Retina (tissue), 1 donor: ENCODE measurements around the gene THBD.
"Not testable (repeated sequence)": the region's sequence is repeated elsewhere in the genome, so short reads cannot be mapped to it uniquely, and the experiment has no call there.

Experiments used
- DNase-seq: peaks from one replicate; pipeline ENCODE4 v3.0.0-alpha.2; 2016

THBD gene

DNA sequence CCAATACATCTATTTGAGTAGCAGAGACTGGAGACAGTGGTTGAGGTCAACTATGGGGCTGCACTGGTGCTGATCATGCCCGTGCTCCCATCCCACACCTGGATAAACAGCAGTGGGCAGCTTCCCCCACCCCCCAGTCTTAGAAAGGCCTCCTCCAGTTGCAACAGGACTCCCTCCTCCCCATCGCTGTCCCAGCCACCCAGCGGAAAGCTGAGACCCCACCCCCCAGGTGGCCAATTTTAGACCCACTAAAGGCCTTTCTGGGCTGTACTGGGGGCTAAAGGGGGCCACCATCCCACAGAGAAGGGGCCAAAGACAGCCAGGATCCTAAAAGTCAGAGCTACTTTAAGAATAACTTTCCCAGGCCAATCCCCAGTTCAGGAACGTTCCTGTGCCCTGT, 15.6 kb downstream of the THBD start:
- no peak for DNase-seq

DNA sequence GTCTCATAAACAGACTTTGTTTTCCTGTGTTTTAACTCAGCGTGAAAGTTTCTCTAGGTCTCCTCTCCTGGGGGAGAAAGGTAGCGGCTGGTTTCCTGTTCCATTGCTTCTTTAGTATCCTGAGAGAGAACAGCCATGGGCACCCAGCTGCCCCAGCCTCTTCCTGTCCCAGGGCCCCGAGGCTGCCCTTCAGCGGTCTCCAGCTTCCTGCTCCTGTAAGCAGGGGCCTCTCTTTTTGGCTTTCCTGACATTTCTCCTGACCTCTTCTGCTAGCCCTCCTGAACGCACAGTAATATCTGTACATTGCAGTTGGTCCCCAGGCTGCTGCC, 16.8 kb downstream of the THBD start:
- no peak for DNase-seq

DNA sequence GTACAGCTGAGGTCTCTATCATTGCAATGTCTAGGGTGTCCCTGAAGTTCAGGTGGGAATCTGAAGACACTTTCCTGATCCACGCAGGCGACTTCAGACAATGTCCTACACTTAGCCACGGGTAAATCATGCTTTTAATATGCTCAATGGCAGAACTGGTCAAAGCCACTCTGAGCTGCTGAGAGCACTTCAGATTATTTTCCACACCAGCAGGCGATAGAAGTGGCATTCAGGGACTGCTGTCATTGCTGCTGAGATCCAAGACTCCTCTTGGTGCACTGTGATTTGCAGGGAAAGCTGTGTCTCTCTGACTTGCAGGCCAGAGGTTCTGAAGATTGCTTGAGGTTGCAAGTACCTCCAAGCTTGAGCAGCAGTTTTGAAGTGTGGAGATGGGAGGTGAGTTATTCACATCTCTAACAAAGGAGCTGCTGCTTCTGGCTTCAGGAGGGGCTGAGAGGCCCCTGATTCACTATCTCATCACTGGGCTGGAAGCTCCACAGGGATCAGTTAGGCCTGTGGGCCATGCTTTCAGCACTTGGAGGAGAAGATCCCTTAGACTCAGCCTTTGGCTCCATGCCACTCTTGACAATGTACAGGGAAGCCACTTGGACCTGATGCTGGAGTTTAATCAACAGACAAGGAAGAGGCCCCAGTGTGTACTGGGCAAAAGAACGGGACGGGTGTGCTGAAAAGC, 17.3 kb downstream of the THBD start:
- no peak for DNase-seq

DNA sequence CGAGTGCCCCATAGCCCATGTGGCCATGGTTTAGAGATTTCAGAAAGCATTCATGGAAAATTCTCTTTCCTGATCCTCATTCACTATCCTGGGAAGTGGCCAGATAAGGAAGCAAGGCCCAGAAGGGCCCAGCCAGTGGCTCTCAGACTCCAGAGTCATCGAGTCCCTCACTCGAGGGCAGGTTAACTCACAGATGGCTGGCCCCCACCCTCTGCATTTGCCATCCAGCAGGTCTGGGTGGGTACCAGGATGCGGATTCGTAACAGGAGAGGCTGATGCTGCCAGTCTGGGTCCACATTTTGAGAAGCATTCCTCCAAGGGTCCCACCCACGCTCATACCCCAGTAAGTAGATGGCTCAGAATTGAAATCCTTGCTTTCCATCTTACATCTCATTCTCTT, 18.1 kb downstream of the THBD start:
- DNase-seq, result no peak

DNA sequence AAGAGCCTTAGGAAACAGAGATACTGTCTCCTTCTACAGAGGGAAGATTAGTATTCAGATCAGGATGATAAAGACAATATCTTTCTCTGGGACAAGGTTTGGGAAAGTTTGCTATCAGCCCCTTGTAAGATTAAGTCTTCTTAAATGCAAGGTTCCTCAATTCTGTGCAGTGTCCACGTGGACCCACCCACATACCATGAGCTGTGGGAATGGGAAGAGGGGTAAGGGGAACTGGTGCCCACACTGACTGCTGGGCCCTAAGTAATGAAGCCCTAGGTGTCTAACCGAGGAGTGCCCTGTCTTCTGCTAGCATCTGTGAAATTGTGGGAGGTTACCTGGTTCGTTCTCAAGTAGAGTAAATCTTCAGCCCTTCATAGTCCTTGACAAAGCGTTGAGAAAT, 20.1 kb downstream of the THBD start:
- no peak for DNase-seq

DNA sequence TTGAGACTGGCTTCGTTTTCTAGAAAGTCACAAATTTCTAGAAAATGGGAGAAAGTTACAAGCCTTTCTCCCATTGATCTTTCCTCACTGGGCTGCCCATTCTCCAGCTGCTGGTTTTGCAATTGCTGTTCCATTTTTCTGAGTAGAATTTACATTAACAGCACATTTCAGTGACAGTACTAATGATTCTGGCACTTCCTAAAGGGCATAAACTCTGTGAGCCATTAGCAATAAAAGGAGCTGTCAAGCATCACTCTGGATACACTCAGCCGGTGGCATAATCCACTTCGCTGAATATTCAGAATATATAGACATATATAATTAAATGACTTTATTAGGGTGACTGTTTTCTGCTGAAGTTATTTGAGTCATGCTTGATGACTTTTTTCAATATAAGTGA, 21.1 kb downstream of the THBD start:
- no peak for DNase-seq

DNA sequence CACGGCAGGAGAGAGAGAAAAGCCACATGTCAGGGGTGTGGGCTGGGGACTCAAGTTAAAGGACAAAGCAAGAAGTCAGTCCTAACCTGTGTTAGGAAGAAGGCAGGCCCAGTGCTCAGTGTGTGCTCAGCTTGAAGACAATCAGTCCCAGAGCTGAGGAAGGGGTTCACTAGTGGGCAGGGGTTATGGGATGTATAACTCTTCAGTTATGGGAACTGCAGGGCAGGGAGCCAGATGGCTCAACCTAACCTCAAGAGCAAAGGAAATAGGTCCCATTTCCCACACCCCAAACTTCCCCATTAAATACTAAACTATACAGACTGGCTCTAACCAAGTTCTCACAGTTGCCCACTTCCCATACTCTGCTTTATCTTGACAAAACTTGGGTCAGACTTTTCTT, 21.8 kb downstream of the THBD start:
- DNase-seq, result no peak

DNA sequence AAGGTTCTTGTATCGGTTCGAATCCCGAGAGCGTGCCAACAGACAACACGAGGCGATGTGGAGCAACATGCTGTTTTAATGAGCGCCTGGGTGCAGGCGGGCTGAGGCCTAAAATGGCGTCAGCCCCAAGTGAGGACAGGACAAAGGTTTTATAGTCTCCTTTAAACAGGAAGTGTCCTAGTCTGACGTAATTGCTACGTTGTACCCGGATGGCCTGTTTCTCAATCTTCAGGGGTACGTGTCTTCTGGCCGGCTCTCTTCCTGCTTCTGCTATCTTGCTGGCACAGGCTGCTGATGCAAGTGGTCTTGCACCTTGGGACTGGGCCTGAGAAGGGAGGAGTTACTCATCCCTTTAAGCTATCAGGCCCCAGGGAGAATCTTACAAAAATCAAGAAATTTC, 24.0 kb downstream of the THBD start:
- not testable (repeated sequence) for DNase-seq

DNA sequence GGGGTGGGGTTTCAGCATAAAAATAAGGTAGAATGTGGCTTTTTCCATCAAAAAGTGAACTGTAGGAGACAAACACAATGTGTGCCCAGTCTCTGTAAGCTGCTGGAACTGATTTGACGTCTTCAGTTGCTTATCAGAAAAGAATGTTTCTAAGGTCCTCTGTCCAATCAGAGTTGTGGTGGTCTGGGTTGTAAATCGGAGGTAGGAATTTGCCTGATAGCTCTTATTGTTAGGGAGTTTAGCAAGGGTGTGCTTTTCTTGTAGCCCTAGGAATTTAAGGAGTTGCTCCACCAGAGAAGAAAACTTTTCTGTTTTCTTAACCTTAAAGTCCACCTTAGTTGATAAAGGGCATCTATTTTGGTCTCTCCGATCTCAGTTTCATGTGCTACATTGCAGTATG, 24.8 kb downstream of the THBD start:
- no peak for DNase-seq

DNA sequence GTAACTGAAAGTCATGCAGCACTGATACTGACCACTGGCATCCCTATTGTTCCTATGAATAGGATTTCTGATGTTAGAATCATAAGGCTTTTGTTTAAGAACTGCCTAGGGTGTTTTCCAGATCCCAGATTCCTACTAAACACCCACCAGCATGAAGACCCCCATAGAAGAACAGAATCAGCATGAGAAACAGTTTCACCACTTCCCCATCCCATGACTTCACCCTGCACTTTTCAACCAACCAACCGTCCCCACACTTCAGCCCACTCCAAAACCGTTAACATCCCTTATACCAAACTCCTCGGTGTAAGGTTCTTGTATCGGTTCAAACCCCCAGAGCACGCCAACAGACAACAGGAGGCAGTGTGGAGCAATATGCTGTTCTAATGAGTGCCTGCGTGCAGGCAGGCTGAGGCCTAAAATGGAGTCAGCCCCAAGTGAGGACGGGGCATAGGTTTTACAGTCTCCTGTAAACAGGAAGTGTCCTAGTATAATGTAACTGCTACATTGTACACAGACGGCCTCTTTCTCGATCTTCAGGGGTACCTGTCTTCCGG, 25.8 kb downstream of the THBD start:
- no peak for DNase-seq

DNA sequence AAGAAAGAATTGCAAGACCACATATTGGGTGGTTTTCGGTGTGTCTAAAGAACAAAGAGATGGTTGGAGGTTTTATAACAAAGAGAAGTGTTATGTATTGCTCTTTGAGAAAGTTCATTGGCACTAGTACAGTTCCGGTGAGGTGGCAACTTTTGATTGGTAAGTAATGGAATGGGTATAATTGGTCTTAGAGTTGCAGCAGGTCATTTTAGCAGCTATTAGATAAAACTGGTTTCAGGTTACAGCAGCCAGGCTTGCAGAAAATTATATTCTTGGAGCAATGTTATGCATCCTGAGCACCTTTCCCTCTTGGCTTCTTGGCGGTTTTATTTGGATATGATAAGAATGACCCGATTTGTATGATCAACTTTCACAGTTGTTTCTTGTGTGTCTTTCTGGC, 26.6 kb downstream of the THBD start:
- no peak for DNase-seq

DNA sequence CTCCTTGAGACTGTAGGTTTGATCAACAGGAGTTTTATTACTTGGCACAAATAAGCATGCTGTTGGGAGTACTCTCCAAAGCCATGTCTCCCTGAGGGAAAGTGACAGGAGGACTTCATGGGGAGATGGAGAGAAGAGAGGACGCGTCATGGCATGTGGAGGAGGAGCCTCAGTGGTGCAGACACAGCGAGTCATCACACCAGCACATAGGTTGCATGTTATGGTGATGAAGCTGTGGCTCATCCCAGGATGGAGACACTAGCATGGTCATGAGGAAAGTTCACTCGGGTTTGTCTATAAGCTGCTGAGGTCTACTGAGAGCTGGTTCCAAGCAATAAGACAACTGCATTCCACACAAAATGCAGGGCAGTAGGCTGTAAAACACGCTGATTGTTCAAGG, 27.5 kb downstream of the THBD start:
- DNase-seq, result no peak

DNA sequence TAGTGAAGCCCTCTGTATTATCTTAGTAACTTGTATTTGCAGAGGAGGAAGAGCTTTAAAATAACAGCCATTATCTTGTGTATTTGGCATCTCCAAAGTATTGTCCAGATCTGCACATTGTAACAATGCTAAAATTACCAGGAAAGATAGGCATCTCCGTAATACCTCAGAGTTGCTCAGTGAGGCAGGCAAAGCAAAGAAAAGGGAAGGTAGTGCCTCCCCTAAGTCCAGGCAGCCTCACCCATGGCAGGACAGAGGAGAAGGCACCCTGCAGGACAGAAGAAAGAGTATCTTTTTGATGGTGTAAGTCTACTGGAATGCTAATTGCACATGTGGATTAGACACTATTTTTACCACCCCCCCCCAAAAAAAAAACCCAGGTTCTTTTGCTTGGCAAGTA, 27.9 kb downstream of the THBD start:
- DNase-seq, result no peak

DNA sequence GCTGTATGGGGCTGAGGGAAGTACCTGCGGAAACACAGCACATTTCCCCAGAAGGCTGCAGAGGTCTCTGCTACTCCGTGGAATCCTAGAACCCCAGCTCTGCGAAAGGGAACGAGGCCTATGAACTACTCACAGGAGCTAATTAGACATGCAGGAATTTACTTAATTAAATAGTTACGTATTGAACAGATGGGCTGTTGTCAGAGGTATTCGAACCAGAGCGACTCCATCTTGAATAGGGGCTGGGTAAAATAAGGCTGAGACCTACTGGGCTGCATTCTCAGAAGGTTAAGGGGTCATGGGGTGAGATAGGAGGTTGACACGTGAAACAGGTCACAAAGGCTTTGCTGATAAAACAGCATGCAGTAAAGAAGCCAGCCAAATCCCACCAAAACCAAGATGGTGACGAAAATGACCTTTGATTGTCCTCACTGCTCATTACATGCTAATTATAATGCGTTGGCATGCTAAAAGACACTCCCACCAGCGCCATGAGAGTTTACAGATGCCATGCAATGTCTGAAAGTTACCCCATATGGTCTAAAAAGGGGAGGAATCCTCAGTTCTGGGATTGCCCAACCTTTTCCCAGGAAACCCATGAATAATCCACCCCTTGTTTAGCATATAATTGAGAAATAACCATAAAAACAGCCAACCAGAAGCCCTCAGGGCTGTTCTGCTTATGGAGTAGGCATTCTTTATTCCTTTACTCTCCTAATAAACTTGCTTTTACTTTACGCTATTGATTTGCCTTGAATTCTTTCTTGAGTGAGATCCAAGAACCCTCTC, 29.0 kb downstream of the THBD start:
- DNase-seq, result no peak

DNA sequence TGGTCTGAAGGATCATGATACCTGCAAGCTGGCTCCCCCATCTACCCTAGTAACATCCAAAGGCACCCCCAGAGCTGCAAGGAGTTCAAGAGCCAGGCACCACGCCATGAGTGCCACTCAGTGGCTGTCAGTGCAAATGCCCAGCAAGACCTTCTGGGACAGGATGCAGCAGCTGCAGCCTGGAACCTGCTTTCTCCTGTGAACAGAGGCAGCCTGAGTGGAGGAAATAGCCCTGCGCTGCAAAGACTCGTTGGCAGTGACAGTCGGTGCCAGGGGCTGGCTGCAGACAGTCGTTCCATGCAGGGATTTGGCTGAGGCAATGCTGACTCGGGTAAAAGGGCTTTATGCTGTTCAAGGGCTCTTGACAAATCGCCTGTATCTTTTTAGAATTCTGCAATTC, 30.1 kb downstream of the THBD start:
- no peak for DNase-seq

DNA sequence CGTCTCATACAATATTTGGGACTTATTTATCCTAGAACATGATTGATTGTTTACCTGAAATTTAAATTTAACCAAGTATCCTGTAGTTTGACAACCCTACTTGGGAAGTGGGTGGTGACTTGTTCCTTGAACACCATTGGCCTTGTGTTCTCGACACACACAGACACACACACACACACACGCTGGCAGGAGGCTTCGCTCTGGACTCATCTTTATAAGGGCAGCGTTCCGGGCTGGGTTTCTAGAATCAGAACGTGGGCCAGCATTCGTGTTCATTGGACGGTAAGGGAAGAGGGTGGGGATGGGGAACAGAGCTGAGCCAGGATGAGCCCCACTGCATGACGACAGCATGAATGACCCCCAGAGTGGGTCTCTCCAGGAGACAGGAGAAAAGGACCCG, 30.5 kb downstream of the THBD start:
- no peak for DNase-seq

DNA sequence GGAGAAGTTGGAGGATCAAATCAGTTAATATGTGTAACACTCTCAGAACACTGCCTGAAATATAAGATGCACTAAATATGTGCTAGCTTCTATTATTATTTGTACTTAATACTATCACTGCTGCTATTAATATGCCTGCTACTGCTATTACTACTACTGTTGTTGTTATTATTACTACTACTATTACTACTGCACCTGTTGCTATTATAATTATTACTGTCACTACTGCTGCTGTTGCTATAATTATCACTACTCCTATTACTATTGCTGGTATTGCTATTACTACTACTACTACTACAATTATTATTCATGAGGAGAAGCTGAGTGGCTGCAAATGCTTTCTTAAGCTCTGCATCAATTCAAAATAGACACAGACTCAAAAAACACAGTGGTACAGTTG, 31.0 kb downstream of the THBD start:
- no peak for DNase-seq

DNA sequence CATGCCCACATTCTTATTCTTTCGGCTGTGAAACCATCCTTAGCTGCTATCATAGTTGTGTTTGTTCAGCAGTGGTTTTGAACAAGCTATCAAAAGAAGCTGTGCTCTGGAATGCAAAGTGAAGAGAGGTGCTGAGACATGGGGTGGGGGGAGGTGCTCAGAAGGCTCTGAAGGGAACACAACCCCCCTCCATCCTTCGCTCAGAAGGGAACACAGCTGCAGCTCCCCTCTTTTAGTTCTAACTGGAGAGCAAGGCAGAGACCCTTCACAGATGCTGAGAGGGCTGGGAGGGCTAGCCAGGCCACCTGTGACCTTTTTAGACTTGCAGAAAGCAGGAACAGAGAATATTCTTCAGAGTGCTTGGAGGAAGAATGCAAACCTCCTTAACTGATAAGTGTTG, 32.0 kb downstream of the THBD start:
- no peak for DNase-seq

DNA sequence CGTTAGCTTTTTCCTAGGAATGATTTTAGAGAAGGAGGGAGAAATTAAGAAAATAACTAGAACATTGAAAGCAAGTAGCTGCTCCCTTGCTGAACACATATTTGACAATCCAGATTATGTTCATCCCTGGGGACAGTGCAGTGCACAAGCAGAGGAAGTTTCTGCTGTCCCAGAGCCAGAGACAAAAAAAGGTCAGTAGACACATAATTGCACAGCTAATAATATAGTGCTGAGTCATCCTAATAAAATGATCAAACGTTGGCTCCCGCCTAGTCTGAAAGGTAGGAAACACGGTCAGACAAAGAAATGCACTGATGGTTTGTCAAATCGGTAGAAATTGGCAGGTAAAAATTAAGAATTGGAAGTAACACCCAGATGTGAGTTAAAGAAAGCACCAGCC, 36.0 kb downstream of the THBD start:
- DNase-seq, result no peak

DNA sequence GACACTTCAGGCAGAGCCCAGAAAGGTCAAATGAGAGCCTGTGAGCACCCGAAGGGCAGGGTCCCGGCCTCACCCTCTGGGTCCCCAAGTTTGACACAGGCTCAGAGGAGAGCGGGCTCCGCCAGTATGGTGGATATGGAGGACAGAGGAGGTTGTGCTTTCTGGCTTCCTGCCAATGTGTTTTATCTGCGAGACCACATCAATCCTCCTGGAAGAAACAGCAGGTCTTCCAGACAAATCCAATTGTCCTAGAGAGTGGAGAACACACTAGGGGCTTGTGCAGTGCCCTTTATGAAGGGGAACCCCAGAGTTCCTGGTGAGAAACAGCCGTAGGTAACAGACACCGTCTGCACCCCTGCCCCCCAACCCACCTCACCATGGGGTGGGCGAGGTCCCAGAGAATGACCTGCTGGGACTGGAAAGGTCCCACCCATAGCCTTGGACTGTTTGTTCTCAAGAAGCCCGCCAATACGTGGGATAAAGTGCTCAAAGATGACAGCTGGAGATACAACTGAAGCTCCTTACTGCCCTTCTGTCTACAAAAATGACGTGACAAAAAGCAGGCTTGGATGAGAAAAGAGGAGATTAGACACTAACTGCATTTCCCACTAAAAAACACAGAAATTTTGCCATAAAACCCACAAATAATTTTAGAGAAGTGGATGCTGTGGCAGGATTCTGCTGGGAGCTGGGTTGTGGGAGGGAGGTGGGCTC, 38.3 kb downstream of the THBD start:
- DNase-seq, result no peak

DNA sequence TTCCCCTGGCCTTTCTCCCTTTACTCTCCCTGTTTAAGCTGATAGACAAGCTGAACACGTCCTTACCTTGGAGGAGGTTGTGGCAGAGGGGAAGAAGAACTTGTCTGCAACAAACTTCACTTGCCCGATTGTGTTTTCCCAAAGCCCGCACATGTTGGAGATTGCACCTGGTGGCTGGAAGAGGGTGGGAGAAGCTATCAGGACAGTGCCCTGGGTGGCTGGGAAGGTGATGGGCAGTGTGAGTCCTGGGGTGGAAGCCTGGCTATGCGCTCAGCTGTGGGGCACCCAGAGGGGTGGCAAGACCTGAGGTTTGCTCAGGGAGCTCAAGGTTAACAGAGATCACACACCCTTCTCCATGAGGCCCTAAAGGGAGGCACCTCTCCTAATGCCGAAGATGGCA, 39.4 kb downstream of the THBD start:
- DNase-seq, result no peak

DNA sequence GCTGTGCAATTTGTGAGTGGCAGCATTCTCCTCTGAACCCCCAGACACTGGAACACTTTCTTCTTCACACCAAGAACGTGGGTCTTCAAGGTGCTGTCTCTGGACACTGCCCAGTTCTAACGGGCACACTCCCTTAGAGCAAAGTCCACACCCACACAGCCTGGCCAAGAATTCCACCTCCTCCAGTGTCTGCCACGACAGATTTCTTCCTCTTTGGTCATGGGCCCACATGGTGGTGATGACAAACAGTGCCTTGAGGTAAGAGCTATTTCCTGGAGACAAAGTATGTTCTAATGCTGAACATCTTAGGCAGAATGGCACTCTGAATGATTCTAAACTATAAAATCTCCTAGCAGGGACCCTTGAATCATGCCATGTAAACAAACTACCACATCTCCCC, 39.8 kb downstream of the THBD start:
- no peak for DNase-seq

DNA sequence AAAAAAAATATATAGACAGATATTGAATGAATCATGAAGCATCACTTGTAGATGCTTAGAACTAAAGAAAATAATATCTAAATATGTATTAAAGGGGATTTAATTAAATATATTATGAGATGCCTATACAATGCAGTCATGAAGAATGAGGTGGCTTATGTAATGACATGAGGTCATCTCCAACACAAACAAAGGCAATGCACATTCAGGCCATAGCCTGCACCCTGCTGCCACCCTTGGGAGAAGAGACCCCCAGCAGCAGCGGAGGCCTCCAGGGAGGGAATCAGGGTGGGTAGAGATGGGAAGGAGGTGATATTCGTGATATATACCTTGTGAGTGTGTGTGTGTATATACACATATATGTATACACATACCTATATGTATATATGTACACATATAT, 40.8 kb downstream of the THBD start:
- no peak for DNase-seq
